Smooth muscle cell (in vitro differentiated cells): ENCODE data around the gene TSHZ2. TPM values are rescaled to one million over a fixed set of nuclear protein-coding genes. Genes with fewer than 3 reads are reported as not detected.

Experiments used
- DNase-seq: peaks from one replicate; lab custom pipeline; 2025; ENCODE audit not compliant: unreplicated experiment; lab: John Stamatoyannopoulos, UW
- H2AFZ ChIP-seq: fragments of 200-600 bp; sonication (generic); 2 replicates; pipeline ENCODE4 v1.6.0; 2016; ENCODE audit warnings: antibody characterized with exemption, low read depth, mild to moderate bottlenecking
- H3F3A ChIP-seq: fragments of 200-600 bp; sonication (generic); 2 replicates; pipeline ENCODE4 v1.6.0; 2017; ENCODE audit warnings: antibody characterized with exemption, low read depth
- H3K27ac ChIP-seq: fragments of 200-600 bp; sonication (generic); 2 replicates; pipeline ENCODE4 v1.5.1; 2016; ENCODE audit warnings: low read depth, mild to moderate bottlenecking
- H3K27me3 ChIP-seq: fragments of 200-600 bp; sonication (generic); 2 replicates; pipeline ENCODE4 v1.6.1; 2016; ENCODE audit warnings: low read depth, mild to moderate bottlenecking
- H3K36me3 ChIP-seq: fragments of 200-600 bp; sonication (generic); 2 replicates; pipeline ENCODE4 v1.5.1; 2016; ENCODE audit warnings: low read depth
- H3K4me1 ChIP-seq: fragments of 200-600 bp; sonication (generic); 2 replicates; pipeline ENCODE4 v1.5.1; 2016; ENCODE audit warnings: low read depth
- H3K4me2 ChIP-seq: fragments of 200-600 bp; sonication (generic); 2 replicates; pipeline ENCODE4 v1.6.0; 2016; ENCODE audit warnings: mild to moderate bottlenecking
- H3K4me3 ChIP-seq: fragments of 200-600 bp; sonication (generic); 2 replicates; pipeline ENCODE4 v1.5.1; 2016; ENCODE audit warnings: mild to moderate bottlenecking
- H3K79me2 ChIP-seq: fragments of 200-600 bp; sonication (generic); 2 replicates; pipeline ENCODE4 v1.6.0; 2016; ENCODE audit warnings: low read depth, mild to moderate bottlenecking
- H3K9ac ChIP-seq: fragments of 200-600 bp; sonication (generic); 2 replicates; pipeline ENCODE4 v1.6.0; 2016; ENCODE audit warnings: low read depth
- H3K9me3 ChIP-seq: fragments of 200-600 bp; sonication (generic); replicated peaks from 2 replicates; pipeline ENCODE4 v1.5.1; 2016; ENCODE audit warnings: low read depth
- H4K20me1 ChIP-seq: fragments of 200-600 bp; sonication (generic); 2 replicates; pipeline ENCODE4 v1.6.0; 2016; ENCODE audit warnings: low read depth
- WGBS: methylation state at CpG from one replicate; pipeline ENCODE4 v1.1.7; 2016; ENCODE audit warnings: low lambda C conversion rate; 5-methylcytosine and 5-hydroxymethylcytosine counted together
- polyA plus RNA-seq: library from polyadenylated mRNA; unstranded; fragments of >200 nt; fragmentation: Nextera tagmentation; extraction: Ambion mirVana; gene quantifications from 2 replicates; pipeline ENCODE4 v1.2.1, GENCODE V29; 2016
- total RNA-seq: library from RNA; depleted of rRNA; stranded (reverse); fragments of >200 nt; gene quantifications from 2 replicates; pipeline ENCODE4 v1.2.3, GENCODE V29; 2014
- TF ChIP-seq, protein P1 (sequence below): fragments of 200-600 bp; sonication (generic); IDR thresholded peaks from 2 replicates; pipeline ENCODE4 v1.5.1; 2017; ENCODE audit warnings: borderline replicate concordance, mild to moderate bottlenecking, antibody characterized with exemption; ENCODE audit not compliant: insufficient read depth, poor library complexity, severe bottlenecking

TSHZ2 gene
- total and polyA plus RNA-seq, 2 experiments from 2014 or later = 4.8 to 6.6 TPM

DNA sequence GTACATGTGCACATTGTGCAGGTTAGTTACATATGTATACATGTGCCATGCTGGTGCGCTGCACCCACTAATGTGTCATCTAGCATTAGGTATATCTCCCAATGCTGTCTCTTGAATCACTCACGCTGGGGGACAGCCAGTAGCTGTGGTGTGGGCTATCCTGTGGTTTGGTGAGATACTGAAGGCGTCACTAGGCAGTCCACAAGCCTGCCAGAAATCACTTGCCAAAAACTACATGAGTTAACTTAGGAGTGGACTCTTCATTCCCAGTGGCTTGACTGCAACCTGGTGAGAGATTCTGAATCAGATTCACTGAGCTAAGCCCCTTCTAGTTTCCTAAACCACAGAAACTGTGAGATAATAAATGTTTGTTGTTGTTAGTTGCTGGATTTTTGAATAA is 191.3 kb downstream of the TSHZ2 start:
- no peak overlapping the region for H3K4me2 ChIP-seq
- no peak overlapping the region for H2AFZ ChIP-seq
- no peaks in the 10 kb centered on the region for H3K27me3 ChIP-seq
- H3K4me1 ChIP-seq = peaks cover 12% of the 10 kb centered on the region
- H3K4me3 ChIP-seq = no peak overlapping the region
- no peak for DNase-seq
- H3F3A ChIP-seq = no peaks in the 10 kb centered on the region
- TF ChIP-seq, protein P1, sequence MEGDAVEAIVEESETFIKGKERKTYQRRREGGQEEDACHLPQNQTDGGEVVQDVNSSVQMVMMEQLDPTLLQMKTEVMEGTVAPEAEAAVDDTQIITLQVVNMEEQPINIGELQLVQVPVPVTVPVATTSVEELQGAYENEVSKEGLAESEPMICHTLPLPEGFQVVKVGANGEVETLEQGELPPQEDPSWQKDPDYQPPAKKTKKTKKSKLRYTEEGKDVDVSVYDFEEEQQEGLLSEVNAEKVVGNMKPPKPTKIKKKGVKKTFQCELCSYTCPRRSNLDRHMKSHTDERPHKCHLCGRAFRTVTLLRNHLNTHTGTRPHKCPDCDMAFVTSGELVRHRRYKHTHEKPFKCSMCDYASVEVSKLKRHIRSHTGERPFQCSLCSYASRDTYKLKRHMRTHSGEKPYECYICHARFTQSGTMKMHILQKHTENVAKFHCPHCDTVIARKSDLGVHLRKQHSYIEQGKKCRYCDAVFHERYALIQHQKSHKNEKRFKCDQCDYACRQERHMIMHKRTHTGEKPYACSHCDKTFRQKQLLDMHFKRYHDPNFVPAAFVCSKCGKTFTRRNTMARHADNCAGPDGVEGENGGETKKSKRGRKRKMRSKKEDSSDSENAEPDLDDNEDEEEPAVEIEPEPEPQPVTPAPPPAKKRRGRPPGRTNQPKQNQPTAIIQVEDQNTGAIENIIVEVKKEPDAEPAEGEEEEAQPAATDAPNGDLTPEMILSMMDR = no peak
- no peaks in the 10 kb centered on the region for H3K9me3 ChIP-seq
- 61% methylated on average over 3 of the region's 3 CpGs for WGBS
- no peaks in the 10 kb centered on the region for H3K79me2 ChIP-seq
- H3K9ac ChIP-seq = no peak overlapping the region
- H4K20me1 ChIP-seq = no peaks in the 10 kb centered on the region
- no peaks in the 10 kb centered on the region for H3K36me3 ChIP-seq
- no peak overlapping the region for H3K27ac ChIP-seq

DNA sequence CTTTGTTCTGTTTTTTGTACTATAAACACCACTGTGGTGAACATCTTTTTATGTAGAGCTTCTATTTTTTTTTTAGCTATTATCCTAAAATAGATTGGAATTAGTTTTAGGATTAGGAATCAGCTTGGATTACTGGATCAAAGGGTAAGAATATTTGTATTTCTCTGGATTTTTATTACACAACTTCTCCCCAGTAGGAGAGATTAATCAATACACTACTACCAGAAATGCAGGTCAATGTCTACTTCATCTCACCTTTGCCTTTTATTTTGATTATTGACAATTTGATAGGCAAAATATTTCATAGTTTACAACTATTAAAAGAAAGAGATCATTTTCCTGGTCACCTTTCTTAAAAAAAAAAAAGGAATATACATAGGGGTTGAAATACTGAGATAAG is 191.9 kb downstream of the TSHZ2 start:
- H3K79me2 ChIP-seq = no peaks in the 10 kb centered on the region
- DNase-seq = no peak
- no peak overlapping the region for H3K4me2 ChIP-seq
- H3K4me1 ChIP-seq = peaks cover 12% of the 10 kb centered on the region
- no peaks in the 10 kb centered on the region for H3K9me3 ChIP-seq
- no peak overlapping the region for H3K4me3 ChIP-seq
- H3K9ac ChIP-seq = no peak overlapping the region
- H3F3A ChIP-seq = no peaks in the 10 kb centered on the region
- TF ChIP-seq, protein P1 = no peak
- no peaks in the 10 kb centered on the region for H3K27me3 ChIP-seq
- no peak overlapping the region for H2AFZ ChIP-seq
- no peaks in the 10 kb centered on the region for H4K20me1 ChIP-seq
- H3K27ac ChIP-seq = no peak overlapping the region
- no peaks in the 10 kb centered on the region for H3K36me3 ChIP-seq

DNA sequence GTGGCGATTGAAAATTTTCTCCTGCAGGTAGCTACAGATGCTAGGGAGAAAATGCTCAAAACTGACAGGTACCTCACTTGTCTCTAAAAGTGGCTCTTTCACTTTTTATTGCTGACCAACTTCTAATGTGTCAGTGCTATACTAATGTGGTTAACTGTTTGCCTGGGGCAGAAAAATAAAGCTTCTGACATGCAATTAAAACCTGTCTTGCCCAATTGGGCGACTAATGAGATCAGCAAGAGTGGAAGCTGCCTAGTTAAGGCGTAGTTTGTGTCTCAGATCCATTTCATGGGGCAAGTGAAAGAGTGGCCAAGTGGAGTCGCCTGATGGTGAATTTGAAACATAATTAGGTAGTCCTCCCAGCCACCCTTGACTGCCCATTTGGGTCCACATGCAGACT is 193.3 kb downstream of the TSHZ2 start:
- Histone ChIP-seq H3K36me3 (no peaks in the 10 kb centered on the region), H3K27ac (no peak overlapping the region), H3K4me1 (peaks cover 12% of the 10 kb centered on the region), H3K9ac (no peak overlapping the region), H3K27me3 (no peaks in the 10 kb centered on the region), H4K20me1 (no peaks in the 10 kb centered on the region), H3F3A (no peaks in the 10 kb centered on the region), H3K79me2 (no peaks in the 10 kb centered on the region), H2AFZ (no peak overlapping the region), H3K4me3 (no peak overlapping the region), H3K4me2 (no peak overlapping the region), H3K9me3 (no peaks in the 10 kb centered on the region)
- TF ChIP-seq, protein P1 = no peak
- DNase-seq = no peak
- WGBS = 93% methylated on average over 4 of the region's 4 CpGs

DNA sequence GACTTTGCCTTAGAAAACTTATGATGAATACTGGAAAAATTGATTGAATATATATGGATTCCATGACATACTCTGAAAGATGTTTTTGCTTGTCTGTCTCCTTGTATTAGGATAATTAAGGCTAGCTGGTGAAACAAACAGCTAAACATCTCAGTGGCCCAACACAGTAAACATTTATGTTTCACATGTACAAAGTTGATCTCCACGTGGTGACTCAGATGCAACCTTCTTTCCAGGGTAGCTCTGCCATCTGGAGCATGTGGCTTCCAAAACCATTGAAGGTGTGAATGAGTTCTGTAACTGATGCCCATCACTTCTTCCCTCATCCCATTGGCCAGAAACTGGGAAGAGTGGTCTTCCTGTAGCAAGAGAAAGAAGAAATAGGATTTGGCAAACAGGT is 196.3 kb downstream of the TSHZ2 start:
- Histone ChIP-seq H3K9me3 (no peaks in the 10 kb centered on the region), H3K9ac (no peak overlapping the region), H3K27me3 (no peaks in the 10 kb centered on the region), H3K4me1 (no peaks in the 10 kb centered on the region), H3F3A (no peaks in the 10 kb centered on the region), H4K20me1 (no peaks in the 10 kb centered on the region), H3K79me2 (no peaks in the 10 kb centered on the region), H2AFZ (no peak overlapping the region), H3K4me2 (no peak overlapping the region), H3K36me3 (no peaks in the 10 kb centered on the region), H3K4me3 (no peak overlapping the region), H3K27ac (no peak overlapping the region)
- 90% methylated on average over 1 of the region's 1 CpG for WGBS
- TF ChIP-seq, protein P1 = no peak
- DNase-seq = no peak
